ACC112 (cell line): ENCODE measurements around the gene NTF3.

Source experiments
- H2AFZ ChIP-seq: fragments of 200-600 bp; sonication (generic); one replicate; pipeline ENCODE4 v1.6.0; 2017; ENCODE audit warnings: antibody characterized with exemption, low read length; ENCODE audit not compliant: unreplicated experiment
- H3K27ac ChIP-seq: fragments of 200-600 bp; sonication (generic); 2 replicates; pipeline ENCODE4 v1.5.1; 2014; ENCODE audit warnings: low read depth, mild to moderate bottlenecking, antibody characterized with exemption, low read length, moderate library complexity
- H3K27me3 ChIP-seq: fragments of 200-600 bp; sonication (generic); 2 replicates; pipeline ENCODE4 v1.6.1; 2014; ENCODE audit warnings: mild to moderate bottlenecking, antibody characterized with exemption, low read length, moderate library complexity, mixed read lengths; ENCODE audit not compliant: insufficient read depth
- H3K36me3 ChIP-seq: fragments of 200-600 bp; sonication (generic); 2 replicates; pipeline ENCODE4 v1.6.1; 2016; ENCODE audit warnings: mild to moderate bottlenecking, antibody characterized with exemption, low read length, moderate library complexity, mixed read lengths; ENCODE audit not compliant: insufficient read depth
- H3K4me1 ChIP-seq: fragments of 200-600 bp; sonication (generic); one replicate; pipeline ENCODE4 v1.6.1; 2016; ENCODE audit warnings: low read length, mixed read lengths; ENCODE audit not compliant: insufficient read depth, unreplicated experiment, control insufficient read depth
- H3K4me3 ChIP-seq: fragments of 200-600 bp; sonication (generic); 2 replicates; pipeline ENCODE4 v1.5.1; 2014; ENCODE audit warnings: mild to moderate bottlenecking, low read depth, low read length
- H3K79me2 ChIP-seq: fragments of 200-600 bp; sonication (generic); one replicate; pipeline ENCODE4 v1.6.0; 2016; ENCODE audit warnings: low read length; ENCODE audit not compliant: control insufficient read depth, unreplicated experiment, insufficient read depth

Gene NTF3

GRCh38 chr12:5403411-5403810 is 28.5 kb upstream of the NTF3 start:
- Histone ChIP-seq H3K27me3 (no peaks in the 10 kb centered on the region), H2AFZ (no peak overlapping the region), H3K4me3 (no peak overlapping the region), H3K79me2 (no peaks in the 10 kb centered on the region), H3K4me1 (no peaks in the 10 kb centered on the region), H3K36me3 (no peaks in the 10 kb centered on the region), H3K27ac (no peak overlapping the region)

DNA sequence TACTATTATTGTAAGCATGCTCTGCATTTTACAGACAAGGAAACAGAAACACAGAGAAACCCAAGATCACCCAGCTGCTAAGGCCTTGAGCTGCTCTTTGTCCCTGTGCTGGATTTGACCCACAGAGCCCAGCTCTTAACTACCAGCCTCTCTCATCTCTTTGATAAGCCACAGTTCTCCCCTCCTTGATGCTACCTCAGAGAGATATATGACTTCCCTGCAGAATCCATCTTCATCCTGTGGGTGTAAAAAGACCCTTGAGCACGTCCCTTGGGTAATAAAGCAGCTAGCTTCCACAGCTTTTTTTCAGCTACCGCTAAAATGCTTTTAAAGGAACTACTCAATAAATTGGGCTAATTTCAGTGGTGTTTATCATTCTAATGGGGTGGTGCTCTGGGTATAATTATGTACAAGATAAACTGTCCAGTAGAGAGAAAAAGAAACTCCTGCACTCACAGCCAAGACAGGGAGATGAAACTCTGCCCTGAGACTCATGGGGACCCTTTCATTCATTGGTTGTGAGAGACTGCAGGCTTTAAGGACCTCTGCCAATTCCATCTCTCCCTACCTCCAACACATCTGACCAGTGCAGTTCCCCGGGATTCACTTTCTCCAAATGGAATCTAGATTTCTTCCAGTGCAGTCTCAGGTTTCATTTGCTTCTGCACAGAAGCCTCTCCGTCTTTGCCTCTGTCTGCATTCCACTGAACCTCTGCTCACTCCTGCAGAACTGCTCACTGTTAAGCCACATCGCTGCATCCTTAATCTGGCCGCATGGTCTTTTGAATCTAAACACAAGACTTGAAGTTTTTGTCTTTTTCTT is 24.7 kb upstream of the NTF3 start:
- H3K27ac ChIP-seq = no peak overlapping the region
- no peaks in the 10 kb centered on the region for H3K27me3 ChIP-seq
- no peak overlapping the region for H2AFZ ChIP-seq
- no peaks in the 10 kb centered on the region for H3K36me3 ChIP-seq
- H3K79me2 ChIP-seq = no peaks in the 10 kb centered on the region
- H3K4me1 ChIP-seq = no peaks in the 10 kb centered on the region
- H3K4me3 ChIP-seq = no peak overlapping the region

GRCh38 chr12:5409619-5410018 is 22.3 kb upstream of the NTF3 start:
- no peaks in the 10 kb centered on the region for H3K79me2 ChIP-seq

GRCh38 chr12:5416571-5416970 is 15.3 kb upstream of the NTF3 start:
- Histone ChIP-seq H3K4me3 (no peak overlapping the region), H3K4me1 (no peaks in the 10 kb centered on the region), H2AFZ (no peak overlapping the region), H3K79me2 (no peaks in the 10 kb centered on the region), H3K27me3 (no peaks in the 10 kb centered on the region), H3K36me3 (no peaks in the 10 kb centered on the region), H3K27ac (no peak overlapping the region)

More at GRCh38 chr12:5409619-5410018, 22.3 kb upstream of the NTF3 start:
- Histone ChIP-seq H3K27ac (no peak overlapping the region), H2AFZ (no peak overlapping the region), H3K4me1 (no peaks in the 10 kb centered on the region), H3K27me3 (no peaks in the 10 kb centered on the region), H3K36me3 (no peaks in the 10 kb centered on the region), H3K4me3 (no peak overlapping the region)

DNA sequence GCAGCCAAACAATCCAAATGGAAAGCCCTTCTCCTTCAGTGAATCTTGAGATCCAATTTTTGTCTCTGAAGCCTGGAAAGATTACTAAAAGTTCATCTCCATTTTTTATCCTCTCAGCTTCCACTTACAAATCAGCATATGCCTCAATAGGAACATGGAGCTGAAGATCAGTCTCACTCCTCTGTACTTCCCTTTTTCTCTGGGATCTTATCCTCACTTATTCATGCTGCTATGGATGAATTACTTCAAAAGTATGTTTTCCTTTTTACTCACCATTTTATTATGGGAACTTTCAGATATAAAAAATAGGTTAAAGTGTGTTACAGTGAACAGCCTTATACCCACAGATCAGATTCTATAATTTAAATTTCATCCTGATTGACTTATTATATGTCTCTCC is 14.4 kb upstream of the NTF3 start:
- no peaks in the 10 kb centered on the region for H3K36me3 ChIP-seq
- no peak overlapping the region for H3K27ac ChIP-seq
- H3K4me3 ChIP-seq = no peak overlapping the region

GRCh38 chr12:5428332-5429221 is 3.3 kb upstream of the NTF3 start:
- H3K27ac ChIP-seq = no peak overlapping the region
- no peak overlapping the region for H3K4me3 ChIP-seq
- H3K27me3 ChIP-seq = peaks cover 40% of the 10 kb centered on the region
- H3K36me3 ChIP-seq = no peaks in the 10 kb centered on the region
- no peaks in the 10 kb centered on the region for H3K4me1 ChIP-seq
- H2AFZ ChIP-seq = no peak overlapping the region
- no peaks in the 10 kb centered on the region for H3K79me2 ChIP-seq

More for the DNA sequence above, 14.4 kb upstream of the NTF3 start:
- no peaks in the 10 kb centered on the region for H3K27me3 ChIP-seq
- no peak overlapping the region for H2AFZ ChIP-seq
- H3K4me1 ChIP-seq = no peaks in the 10 kb centered on the region
- no peaks in the 10 kb centered on the region for H3K79me2 ChIP-seq

DNA sequence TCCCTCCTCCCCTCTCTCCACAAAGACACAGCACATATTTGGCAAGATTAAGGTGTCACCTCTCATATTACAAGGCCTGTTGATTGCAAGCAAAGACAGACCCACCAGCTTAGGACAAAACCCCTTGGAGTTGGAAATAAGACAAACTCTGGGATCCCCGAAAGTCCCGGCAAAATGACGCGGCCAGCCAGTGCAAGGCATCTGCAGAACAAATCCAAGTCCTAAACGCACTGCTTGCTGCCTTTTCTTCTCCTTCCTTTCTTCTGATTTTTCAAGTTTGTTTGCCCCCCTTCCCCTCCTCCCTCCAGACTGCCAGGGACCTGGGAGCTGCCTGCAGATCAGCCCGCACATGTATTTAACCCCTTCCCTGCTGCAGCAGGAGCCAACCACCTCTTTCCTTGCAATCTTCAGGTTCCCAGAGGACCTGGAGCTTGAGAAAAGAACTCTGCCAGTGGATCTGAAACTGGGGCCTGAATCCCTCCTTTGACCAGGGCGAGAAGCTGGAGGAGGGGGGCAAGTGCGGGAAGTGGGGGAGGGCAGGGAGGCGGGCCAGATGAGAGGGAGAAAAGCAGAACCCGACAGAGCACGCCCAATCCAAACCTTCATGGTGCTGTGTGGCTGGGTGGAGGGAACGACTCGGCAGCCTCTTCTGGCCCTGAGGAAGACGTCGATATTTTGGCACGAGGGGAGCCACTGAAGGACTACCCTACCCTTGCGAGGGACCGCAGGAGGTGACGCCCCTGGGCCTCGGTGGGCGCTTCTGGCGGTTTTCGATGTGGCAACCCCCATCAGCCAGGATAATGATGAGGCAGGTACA is 2.0 kb upstream of the NTF3 start:
- no peaks in the 10 kb centered on the region for H3K36me3 ChIP-seq
- H3K79me2 ChIP-seq = no peaks in the 10 kb centered on the region
- H3K4me3 ChIP-seq = no peak overlapping the region
- H3K4me1 ChIP-seq = no peaks in the 10 kb centered on the region
- peaks cover 50% of the 10 kb centered on the region for H3K27me3 ChIP-seq
- no peak overlapping the region for H2AFZ ChIP-seq
- H3K27ac ChIP-seq = no peak overlapping the region

- H2AFZ ChIP-seq = no peak overlapping the region
- H3K27me3 ChIP-seq = peaks cover 50% of the 10 kb centered on the region
- H3K36me3 ChIP-seq = no peaks in the 10 kb centered on the region
- H3K4me1 ChIP-seq = no peaks in the 10 kb centered on the region
- H3K27ac ChIP-seq = no peak overlapping the region
- no peaks in the 10 kb centered on the region for H3K79me2 ChIP-seq
- H3K4me3 ChIP-seq = no peak overlapping the region
Measured at GRCh38 chr12:5430641-5431603, 986 bp upstream of the NTF3 start.

- Histone ChIP-seq H3K36me3 (no peaks in the 10 kb centered on the region), H3K4me1 (no peaks in the 10 kb centered on the region), H3K27me3 (peaks cover 50% of the 10 kb centered on the region), H2AFZ (no peak overlapping the region), H3K79me2 (no peaks in the 10 kb centered on the region), H3K27ac (no peak overlapping the region), H3K4me3 (no peak overlapping the region)
Measured at GRCh38 chr12:5433081-5433844, 1.4 kb downstream of the NTF3 start.
